ENCODE data around the gene SYNGR3. TPM values are rescaled to one million over a fixed set of nuclear protein-coding genes. Genes with fewer than 3 reads are reported as not detected.
"Not testable (repeated sequence)": the region's sequence is repeated elsewhere in the genome, so short reads cannot be mapped to it uniquely, and the experiment has no call there.

SYNGR3 gene
- total RNA-seq, 1 experiment from 2014 or later: 6.6 TPM

GRCh38 chr16:1959269-1960039 is 30.3 kb upstream of the SYNGR3 start, which contains the start of gene NDUFB10:
TSS of gene NDUFB10 (plus strand) at chr16:1959538. CDS start at chr16:1959625, 87 bp downstream.
- peak; percentile 86 for DNase-seq (ENCODE audit: low read depth)

GRCh38 chr16:1960665-1961630 is 28.8 kb upstream of the SYNGR3 start:
- DNase-seq (ENCODE audit: low read depth): peak; percentile 40

- DNase-seq (ENCODE audit: low read depth): no peak
These were observed 28.1 kb upstream of the SYNGR3 start for GRCh38 chr16:1961651-1962067.

GRCh38 chr16:1962161-1963153 is 27.3 kb upstream of the SYNGR3 start:
- not testable (repeated sequence) for DNase-seq (ENCODE audit: low read depth)

- DNase-seq (ENCODE audit: low read depth): peak; percentile 44
These were observed 25.8 kb upstream of the SYNGR3 start for GRCh38 chr16:1963806-1964505.

GRCh38 chr16:1964506-1965395 is 25.0 kb upstream of the SYNGR3 start, which contains the start of gene RPS2:
TSS of gene RPS2 (minus strand) at chr16:1964826. CDS start at chr16:1964625, 201 bp downstream.
- peak; percentile 96 for DNase-seq (ENCODE audit: low read depth)

GRCh38 chr16:1965396-1966001 is 24.3 kb upstream of the SYNGR3 start:
- no peak for DNase-seq (ENCODE audit: low read depth)

- DNase-seq (ENCODE audit: low read depth): no peak
These were observed 23.3 kb upstream of the SYNGR3 start, which contains the start of gene RNF151 for GRCh38 chr16:1966460-1966859. TSS of gene RNF151 (plus strand) at chr16:1966856. CDS start at chr16:1966882, 26 bp downstream.

- no peak for DNase-seq (ENCODE audit: low read depth)
These were observed 21.4 kb upstream of the SYNGR3 start for GRCh38 chr16:1968146-1968953.

GRCh38 chr16:1971796-1972489 is 17.8 kb upstream of the SYNGR3 start, which contains the start of gene TBL3:
TSS of gene TBL3 (plus strand) at chr16:1972053. CDS start at chr16:1972165, 112 bp downstream.
- peak; percentile 92 for DNase-seq (ENCODE audit: low read depth)

- no peak for DNase-seq (ENCODE audit: low read depth)
These were observed 17.3 kb upstream of the SYNGR3 start for GRCh38 chr16:1972490-1972877.

- no peak for DNase-seq (ENCODE audit: low read depth)
These were observed 16.2 kb upstream of the SYNGR3 start for GRCh38 chr16:1973461-1974156.

GRCh38 chr16:1974157-1975070 is 15.4 kb upstream of the SYNGR3 start:
- DNase-seq (ENCODE audit: low read depth): no peak

GRCh38 chr16:1975432-1976215 is 14.1 kb upstream of the SYNGR3 start:
- no peak for DNase-seq (ENCODE audit: low read depth)

GRCh38 chr16:1976216-1976520 is 13.6 kb upstream of the SYNGR3 start:
- no peak for DNase-seq (ENCODE audit: low read depth)
